Measurements from ENCODE around the gene AGO3.

Gene AGO3

DNA sequence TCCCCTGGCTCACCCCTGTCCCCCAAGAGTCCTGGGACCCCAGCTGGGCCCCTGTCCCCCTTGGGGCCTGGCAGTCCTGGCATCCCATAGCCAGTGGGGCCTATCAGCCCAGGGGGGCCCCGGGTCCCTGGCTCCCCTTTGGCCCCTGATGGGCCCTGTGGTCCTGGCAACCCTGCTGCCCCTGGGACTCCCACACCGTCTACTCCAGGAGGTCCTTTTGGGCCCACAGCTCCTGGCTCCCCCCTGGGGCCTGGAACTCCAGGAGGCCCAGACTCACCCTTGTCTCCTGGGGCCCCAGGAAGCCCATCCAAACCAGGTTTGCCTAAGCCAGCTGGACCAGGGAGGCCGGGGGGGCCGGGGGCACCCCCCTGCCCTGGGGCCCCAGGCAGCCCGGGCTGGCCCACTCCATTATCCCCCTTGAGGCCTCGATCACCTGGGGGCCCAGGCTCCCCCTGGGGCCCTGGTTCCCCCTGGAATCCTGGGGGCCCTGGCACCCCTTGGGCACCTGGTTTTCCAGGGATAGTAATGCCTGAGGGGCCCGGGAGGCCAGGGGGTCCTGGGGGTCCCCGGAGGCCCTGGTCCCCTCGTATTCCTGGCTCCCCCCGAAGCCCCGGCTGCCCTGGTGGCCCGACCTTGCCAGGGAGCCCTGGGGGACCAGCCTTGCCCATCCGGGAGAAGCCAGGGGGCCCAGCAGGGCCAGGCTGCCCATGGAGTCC is 167.9 kb downstream of the AGO3 start:
- DNase-seq, result no peak

DNA sequence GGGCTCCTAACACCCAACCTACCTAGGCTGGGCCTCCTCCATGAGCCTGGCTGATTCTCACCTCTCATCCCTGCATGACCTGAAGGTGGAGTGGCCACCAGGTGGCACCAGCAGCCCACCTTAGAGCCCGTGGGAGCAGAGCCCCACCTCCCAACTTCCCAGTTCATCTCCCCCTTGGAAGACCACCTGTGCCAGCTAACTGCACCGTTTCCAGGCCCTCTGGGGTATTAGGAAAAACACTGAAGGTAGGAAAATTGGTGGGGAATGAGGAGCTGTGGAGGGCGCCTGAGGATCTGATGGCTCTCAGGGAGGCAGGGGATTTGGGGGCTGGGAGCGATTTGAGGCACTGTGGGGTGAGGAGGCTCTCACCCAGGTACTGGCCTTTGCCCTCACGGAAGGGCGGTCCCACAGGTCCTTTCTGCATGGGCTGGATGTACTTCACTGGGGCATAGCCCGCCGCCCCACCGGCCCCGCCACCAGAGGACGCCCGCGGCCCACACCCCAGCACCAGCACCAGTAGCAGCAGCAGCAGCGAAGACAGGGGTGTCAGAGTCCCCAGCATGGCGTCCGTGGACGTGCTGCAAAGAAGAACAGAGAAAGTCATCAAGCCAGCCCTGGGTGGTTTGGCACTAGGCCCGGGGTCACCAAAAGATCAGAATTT is 168.9 kb downstream of the AGO3 start:
- peak; percentile 77 for DNase-seq

DNA sequence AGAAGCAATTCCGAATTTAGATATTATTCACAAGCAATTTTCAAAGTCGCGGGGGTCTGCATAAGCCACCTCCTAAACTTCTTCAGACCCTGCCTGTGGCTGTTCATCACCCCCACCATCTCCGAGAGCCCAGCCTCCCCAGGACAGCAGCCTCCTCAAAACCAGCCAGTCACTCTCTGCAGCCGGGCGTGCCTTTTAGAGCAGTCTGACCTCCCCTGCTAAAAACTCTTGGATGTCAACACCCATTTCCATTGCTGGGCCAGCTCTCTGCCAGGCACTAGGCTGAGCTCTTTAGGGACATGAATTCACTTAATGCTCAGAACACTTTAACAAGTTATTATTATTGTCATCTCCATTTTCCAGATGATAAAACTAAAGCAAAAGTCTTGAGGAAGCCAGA is 169.5 kb downstream of the AGO3 start:
- no peak for DNase-seq

- no peak for DNase-seq
Observed at GRCh38 chr1:36101546-36101945, 170.6 kb downstream of the AGO3 start.

- no peak for DNase-seq
Observed at GRCh38 chr1:36106269-36106668, 175.4 kb downstream of the AGO3 start.

GRCh38 chr1:36107394-36107793 is 176.5 kb downstream of the AGO3 start:
- DNase-seq, result no peak

GRCh38 chr1:36108314-36108713 is 177.4 kb downstream of the AGO3 start:
- DNase-seq, result no peak

- DNase-seq, result peak; percentile 49
Observed at GRCh38 chr1:36109041-36109679, 178.3 kb downstream of the AGO3 start.

- DNase-seq, result no peak
Observed at GRCh38 chr1:36111151-36111550, 180.2 kb downstream of the AGO3 start.

DNA sequence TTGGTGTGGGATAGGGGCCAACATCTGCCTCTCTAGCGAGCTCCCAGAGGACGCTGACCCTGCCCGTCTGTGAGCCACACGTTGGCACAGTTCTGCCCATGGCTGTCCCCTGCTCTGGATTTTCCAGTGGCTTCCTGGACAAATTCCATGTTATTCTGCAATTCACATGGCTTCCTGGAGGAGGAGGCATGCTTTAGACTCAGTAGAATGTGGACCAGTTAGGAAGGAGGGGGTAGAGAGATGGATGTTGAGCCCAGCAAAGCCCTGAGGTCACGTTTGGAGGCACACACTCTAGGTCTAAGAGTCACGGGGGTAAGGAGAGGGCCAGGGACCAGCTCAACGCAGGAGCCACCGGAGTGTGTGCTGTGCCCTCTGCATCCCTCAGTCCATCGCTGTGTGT is 181.9 kb downstream of the AGO3 start:
- DNase-seq, result no peak

GRCh38 chr1:36114371-36114770 is 183.5 kb downstream of the AGO3 start:
- DNase-seq, result no peak

- DNase-seq, result no peak
Observed at GRCh38 chr1:36115200-36115669, 184.3 kb downstream of the AGO3 start.

- no peak for DNase-seq
Observed at GRCh38 chr1:36115931-36116330, 185.0 kb downstream of the AGO3 start.

DNA sequence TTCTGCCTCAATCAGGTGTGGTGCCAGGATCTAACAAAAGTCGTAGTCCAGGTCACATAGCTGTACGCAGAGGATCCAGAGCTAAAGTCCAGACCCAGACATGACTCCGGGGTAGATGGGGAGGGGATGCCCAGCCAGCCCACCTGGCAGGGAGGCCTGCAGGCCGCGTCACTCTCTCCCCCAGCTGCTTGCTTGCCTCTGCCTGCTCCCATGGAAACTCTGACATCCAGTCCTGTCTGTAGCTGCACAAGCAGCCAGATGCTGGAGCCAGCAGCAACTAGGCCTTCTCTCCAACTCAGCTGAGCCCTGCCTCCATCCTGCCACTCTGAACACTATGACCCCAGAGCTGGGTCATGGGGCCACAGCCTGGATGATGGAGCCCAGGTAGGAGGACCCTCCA is 186.0 kb downstream of the AGO3 start:
- DNase-seq, result no peak

DNA sequence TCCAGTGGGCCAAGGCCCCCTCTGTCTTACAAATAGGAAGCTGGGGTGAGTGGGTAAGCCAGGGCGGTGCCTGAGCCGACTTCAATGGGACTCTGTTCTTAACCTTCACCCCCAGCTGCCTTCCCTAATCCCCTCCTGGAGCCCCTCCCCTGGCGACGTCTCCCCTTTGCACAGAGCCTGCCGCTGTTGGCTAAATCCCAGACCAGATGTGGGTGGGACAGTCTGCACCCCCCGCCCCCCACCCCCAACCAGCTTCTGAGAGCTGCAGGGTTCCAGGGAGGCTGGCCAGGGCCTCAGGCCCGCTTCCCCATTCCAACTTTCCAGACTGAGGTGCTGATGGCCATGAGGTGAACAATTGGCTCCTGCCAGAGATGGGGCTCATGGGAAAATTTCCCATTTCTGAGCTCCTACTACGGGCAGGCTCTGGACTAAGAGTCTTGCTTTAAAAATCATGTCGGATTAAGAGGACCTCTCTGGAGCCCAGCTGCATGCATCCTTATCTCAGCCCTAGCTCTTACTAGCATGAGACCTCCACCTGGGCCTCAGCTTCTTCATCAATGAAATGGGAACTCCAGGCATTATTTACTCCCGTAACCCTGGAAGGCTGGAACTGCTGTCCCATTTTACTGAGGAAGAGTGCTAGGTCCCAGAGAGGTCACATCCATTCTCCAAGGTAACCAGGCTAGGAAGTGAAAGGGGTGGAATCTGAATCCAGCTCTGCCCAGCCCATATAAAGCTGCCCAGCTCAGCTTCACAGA is 187.7 kb downstream of the AGO3 start:
- DNase-seq, result no peak

DNA sequence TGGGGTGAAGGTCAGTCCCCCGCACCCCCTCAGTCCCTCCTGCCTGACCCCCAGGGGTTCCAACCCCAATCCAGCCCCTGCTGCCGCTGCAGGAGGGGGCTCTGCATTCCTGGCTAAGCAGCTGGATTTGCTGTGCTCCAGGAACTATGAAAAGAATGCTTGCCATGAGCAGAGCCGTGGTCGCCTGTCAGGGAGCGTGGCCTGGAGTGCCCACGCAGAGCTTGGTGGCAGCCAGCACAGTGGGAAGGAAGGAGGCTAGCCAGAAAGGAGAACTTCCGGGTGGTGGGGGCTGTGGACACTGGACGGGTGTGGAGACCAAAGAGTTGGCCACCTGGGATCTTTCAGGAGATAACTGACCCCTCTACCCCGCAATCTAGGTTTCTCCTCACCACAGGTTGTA is 188.6 kb downstream of the AGO3 start:
- DNase-seq, result no peak
